K562 (cell line): ENCODE measurements around the gene PTPMT1. TPM values are rescaled to one million over a fixed set of nuclear protein-coding genes. Genes with fewer than 3 reads are reported as not detected.

Source experiments
- BCLAF1 ChIP-seq, 2 experiments: fragments of 450-650 bp in 1 of 2; IDR thresholded peaks; 2 replicates each; pipeline ENCODE4 v1.6.1; 2011 to 2017; ENCODE audit warnings: low read depth in 2 of 2, antibody characterized with exemption in 1 of 2, borderline replicate concordance in 1 of 2, low read length in 1 of 2, mild to moderate bottlenecking in 1 of 2, mixed read lengths in 1 of 2; ENCODE audit not compliant: control insufficient read depth in 1 of 2
- CEBPG ChIP-seq, 3 experiments: fragments of 200-800 bp in 1 of 3; sonication (Bioruptor generic) in 1 of 3; sonication (generic) in 1 of 3; formaldehyde crosslinking in 1 of 3; IDR thresholded peaks in 2 of 3; conservative IDR thresholded peaks in 1 of 3; 2 replicates each; pipeline versions ENCODE4 v1.6.1 to v1.8.0; 2016 to 2022; ENCODE audit warnings: missing compliant biosample characterization in 2 of 3, missing genetic modification characterization in 2 of 3, mild to moderate bottlenecking in 1 of 3, missing genetic modification reagents in 1 of 3
- ETV5 ChIP-seq: sonication (generic); formaldehyde crosslinking; IDR thresholded peaks from 2 replicates; pipeline ENCODE4 v1.4.0; 2020; ENCODE audit warnings: low read depth, mild to moderate bottlenecking, missing genetic modification reagents
- FIP1L1 ChIP-seq: fragments of 200-400 bp; formaldehyde crosslinking; IDR thresholded peaks from 2 replicates; pipeline ENCODE4 v1.6.1; 2018; ENCODE audit warnings: mild to moderate bottlenecking, low read depth, low read length; ENCODE audit not compliant: poor library complexity, severe bottlenecking
- FOXM1 ChIP-seq, 2 experiments: fragments of 450-650 bp in 1 of 2; sonication (generic) in 1 of 2; formaldehyde crosslinking in 1 of 2; IDR thresholded peaks; 2 replicates each; pipeline versions ENCODE4 v1.6.1 to v1.9.0; 2017 to 2022; ENCODE audit warnings: low read depth in 2 of 2, mild to moderate bottlenecking in 2 of 2, missing genetic modification reagents in 1 of 2, moderate library complexity in 1 of 2
- KLF1 ChIP-seq: fragments of 450-650 bp; IDR thresholded peaks from 2 replicates; pipeline ENCODE4 v1.6.1; 2016; ENCODE audit warnings: missing genetic modification characterization, missing compliant biosample characterization
- MAFG ChIP-seq: fragments of 450-650 bp; conservative IDR thresholded peaks from 2 replicates; pipeline ENCODE4 v1.6.1; 2016; ENCODE audit warnings: missing genetic modification characterization, missing compliant biosample characterization
- NCOA4 ChIP-seq: fragments of 450-650 bp; IDR thresholded peaks from 2 replicates; pipeline ENCODE4 v1.6.1; 2018; ENCODE audit warnings: mild to moderate bottlenecking; ENCODE audit not compliant: partially characterized antibody
- NKRF ChIP-seq: fragments of 450-650 bp; IDR thresholded peaks from 2 replicates; pipeline ENCODE4 v1.6.1; 2016; ENCODE audit warnings: borderline replicate concordance
- NR1H2 ChIP-seq: sonication (generic); formaldehyde crosslinking; IDR thresholded peaks from 2 replicates; pipeline ENCODE4 v1.4.0; 2020; ENCODE audit warnings: mild to moderate bottlenecking, missing genetic modification reagents
- NRF1 ChIP-seq, 2 experiments: fragments of 450-650 bp; IDR thresholded peaks in 1 of 2; conservative IDR thresholded peaks in 1 of 2; 2 replicates each; pipeline ENCODE4 v1.6.1; 2014; ENCODE audit warnings: mild to moderate bottlenecking in 2 of 2
- PHF8 ChIP-seq: fragments of 200-600 bp; sonication (generic); IDR thresholded peaks from 2 replicates; pipeline ENCODE4 v1.6.1; 2012; ENCODE audit warnings: mixed run types, mild to moderate bottlenecking, inconsistent platforms, low read length, moderate library complexity, borderline replicate concordance
- POLR2B ChIP-seq: fragments of 450-650 bp; IDR thresholded peaks from 2 replicates; pipeline ENCODE4 v1.6.1; 2018; ENCODE audit warnings: low read depth; ENCODE audit not compliant: partially characterized antibody
- RBFOX2 ChIP-seq: fragments of 200-400 bp; formaldehyde crosslinking; IDR thresholded peaks from 2 replicates; pipeline ENCODE4 v1.6.1; 2017; ENCODE audit warnings: low read depth, mild to moderate bottlenecking, low read length, moderate library complexity
- TFE3 ChIP-seq: fragments of 450-650 bp; formaldehyde crosslinking; IDR thresholded peaks from 2 replicates; pipeline ENCODE4 v1.4.0; 2020; ENCODE audit warnings: mild to moderate bottlenecking, mixed read lengths
- U2AF1 ChIP-seq: fragments of 200-400 bp; formaldehyde crosslinking; optimal IDR thresholded peaks from 2 replicates; pipeline ENCODE3; 2017; ENCODE audit warnings: mild to moderate bottlenecking, low read depth, low read length, moderate library complexity
- ZFP1 ChIP-seq: fragments of 450-650 bp; formaldehyde crosslinking; IDR thresholded peaks from 2 replicates; pipeline ENCODE4 v1.4.0; 2020; ENCODE audit warnings: mild to moderate bottlenecking, mixed read lengths
- ZNF717 ChIP-seq: fragments of 250-450 bp; sonication (Bioruptor Pico); IDR thresholded peaks from 2 replicates; pipeline ENCODE4 v1.5.0; 2021
- ZNF785 ChIP-seq: fragments of 250-450 bp; sonication (Bioruptor Pico); IDR thresholded peaks from 2 replicates; pipeline ENCODE4 v1.4.0; 2020; ENCODE audit warnings: mild to moderate bottlenecking
- polyA plus RNA-seq, 8 experiments: library from polyadenylated mRNA; depleted of rRNA in 4 of 8; stranded (reverse) in 5 of 8; unstranded in 3 of 8; fragments of >200 nt; fragmentation: Nextera tagmentation in 2 of 8; fragmentation: Illumina TruSeq in 1 of 8; extraction: Ambion mirVana in 2 of 8; extraction: Trizol in 1 of 8; gene quantifications; 2 replicates each; pipeline versions ENCODE4 v1.2.1 to v1.2.3, GENCODE V29; 2011 to 2014; ENCODE audit warnings: inconsistent platforms in 1 of 8, missing spikeins in 1 of 8
- total RNA-seq, 7 experiments: library from RNA; depleted of rRNA in 6 of 7; stranded (reverse); fragments of >200 nt in 6 of 7; fragmentation: Illumina TruSeq in 2 of 7; extraction: Trizol in 2 of 7; gene quantifications; 2 replicates each; pipeline versions ENCODE4 v1.2.1 to v1.2.3, GENCODE V29; 2011 to 2021; ENCODE audit warnings: low replicate concordance in 1 of 7

The PTPMT1 gene
- total and polyA plus RNA-seq, 9 of the 15 experiments (the other 6 are each of a cell fraction or from before 2014, with no cell fraction given): 10.4 to 140 (median 67.2) TPM

- TF ChIP-seq PHF8: peak; percentile 99
- TF ChIP-seq NR1H2 (CRISPR knock-in tag): no peak
- no peak for TF ChIP-seq TFE3
- TF ChIP-seq RBFOX2: peak; percentile 99
- no peak for TF ChIP-seq U2AF1
- TF ChIP-seq CEBPG (CRISPR knock-in tag; IDR thresholded peaks at IDR 0.05): no peak
- no peak for TF ChIP-seq CEBPG (tag; conservative IDR thresholded peaks at IDR 0.05 in 1 of 2, IDR thresholded peaks at IDR 0.05 in 1 of 2)
- no peak for TF ChIP-seq MAFG
- TF ChIP-seq ZNF717 (CRISPR knock-in tag): no peak
- peak; percentile 82 for TF ChIP-seq POLR2B
- TF ChIP-seq ETV5 (CRISPR knock-in tag): peak; percentile 90
- TF ChIP-seq NKRF: peak; percentile 94
- TF ChIP-seq FOXM1 (IDR thresholded peaks at IDR 0.05; ENCODE audit: low read depth): peak; percentile 57
- peak; percentile 80; the same call in 1 of the 2 replicates for TF ChIP-seq FOXM1 (CRISPR knock-in tag; IDR thresholded peaks at IDR 0.05; ENCODE audit: low read depth)
- TF ChIP-seq KLF1 (tag): peak; percentile 91
- TF ChIP-seq ZFP1 (CRISPR knock-in tag): no peak
- TF ChIP-seq NRF1 (conservative IDR thresholded peaks at IDR 0.05 in 1 of 2, IDR thresholded peaks at IDR 0.05 in 1 of 2): 0 out of 4 replicates have a peak, but pooled peaks of 1 of the 2 experiments have one; percentile 7
- TF ChIP-seq BCLAF1 (IDR thresholded peaks at IDR 0.05; ENCODE audit: borderline replicate concordance in 1 of 2, control insufficient read depth in 1 of 2, low read depth in 2 of 2, low read length in 1 of 2): peak in 1 of 2 experiments; percentile 97; a peak in 3 of 4 replicates
- no peak for TF ChIP-seq NCOA4
- TF ChIP-seq ZNF785 (CRISPR knock-in tag): no peak
- peak; percentile 69 for TF ChIP-seq FIP1L1
These were observed 13.4 kb downstream of the PTPMT1 start, which contains the start of the genes KBTBD4 and NDUFS3 (continued) for GRCh38 chr11:47578524-47579494.
